ENCODE data around the gene CDH12.
"Not testable (repeated sequence)": the region's sequence is repeated elsewhere in the genome, so short reads cannot be mapped to it uniquely, and the experiment has no call there.

CDH12 gene

GRCh38 chr5:22411554-22412349 lies 441.4 kb downstream of the CDH12 start:
- no peak for DNase-seq

- DNase-seq, result no peak
Measured at GRCh38 chr5:22391956-22392355, 461.2 kb downstream of the CDH12 start.

GRCh38 chr5:22390888-22391287 lies 462.3 kb downstream of the CDH12 start:
- DNase-seq, result no peak

GRCh38 chr5:22372826-22373660 lies 480.1 kb downstream of the CDH12 start:
- no peak for DNase-seq

- no peak for DNase-seq
Measured at GRCh38 chr5:22372376-22372775, 480.8 kb downstream of the CDH12 start.

- DNase-seq, result no peak
Measured at GRCh38 chr5:22354956-22355355, 498.2 kb downstream of the CDH12 start.

GRCh38 chr5:22352493-22352892 lies 500.7 kb downstream of the CDH12 start:
- DNase-seq, result no peak

GRCh38 chr5:22351178-22351577 lies 502.0 kb downstream of the CDH12 start:
- DNase-seq, result no peak

- DNase-seq, result no peak
Measured at GRCh38 chr5:22348027-22348426, 505.1 kb downstream of the CDH12 start.

GRCh38 chr5:22344000-22344399 lies 509.1 kb downstream of the CDH12 start:
- DNase-seq, result no peak

GRCh38 chr5:22341406-22341805 lies 511.7 kb downstream of the CDH12 start:
- no peak for DNase-seq

GRCh38 chr5:22332949-22333348 lies 520.2 kb downstream of the CDH12 start:
- DNase-seq, result not testable (repeated sequence)

- no peak for DNase-seq
Measured at GRCh38 chr5:22329683-22330082, 523.5 kb downstream of the CDH12 start.

- no peak for DNase-seq
Measured at GRCh38 chr5:22319798-22320197, 533.3 kb downstream of the CDH12 start.

- DNase-seq, result no peak
Measured at GRCh38 chr5:22316294-22316693, 536.9 kb downstream of the CDH12 start.

GRCh38 chr5:22315052-22315451 lies 538.1 kb downstream of the CDH12 start:
- not testable (repeated sequence) for DNase-seq

GRCh38 chr5:22314548-22314947 lies 538.6 kb downstream of the CDH12 start:
- DNase-seq, result no peak

- DNase-seq, result no peak
Measured at GRCh38 chr5:22306011-22306410, 547.1 kb downstream of the CDH12 start.

GRCh38 chr5:22295832-22296231 lies 557.3 kb downstream of the CDH12 start:
- no peak for DNase-seq

- no peak for DNase-seq
Measured at GRCh38 chr5:22293147-22293546, 560.0 kb downstream of the CDH12 start.

- DNase-seq, result no peak
Measured at GRCh38 chr5:22278164-22278563, 575.0 kb downstream of the CDH12 start.

GRCh38 chr5:22277006-22277405 lies 576.1 kb downstream of the CDH12 start:
- DNase-seq, result no peak

GRCh38 chr5:22265855-22266254 lies 587.3 kb downstream of the CDH12 start:
- not testable (repeated sequence) for DNase-seq

GRCh38 chr5:22258139-22258538 lies 595.0 kb downstream of the CDH12 start:
- DNase-seq, result no peak

Data from retina (tissue), 1 donor.